22Rv1 (cell line): Measurements from ENCODE around the gene CD52.

ENCODE experiments used
- ZFX ChIP-seq: fragments of 450-650 bp; IDR thresholded peaks from 2 replicates; pipeline ENCODE4 v1.6.1; 2017; ENCODE audit warnings: antibody characterized with exemption, borderline replicate concordance
- TF ChIP-seq, protein P1 (sequence below): fragments of 450-650 bp; IDR thresholded peaks from 2 replicates; pipeline ENCODE4 v1.5.1; 2017; ENCODE audit warnings: mild to moderate bottlenecking

DNA sequence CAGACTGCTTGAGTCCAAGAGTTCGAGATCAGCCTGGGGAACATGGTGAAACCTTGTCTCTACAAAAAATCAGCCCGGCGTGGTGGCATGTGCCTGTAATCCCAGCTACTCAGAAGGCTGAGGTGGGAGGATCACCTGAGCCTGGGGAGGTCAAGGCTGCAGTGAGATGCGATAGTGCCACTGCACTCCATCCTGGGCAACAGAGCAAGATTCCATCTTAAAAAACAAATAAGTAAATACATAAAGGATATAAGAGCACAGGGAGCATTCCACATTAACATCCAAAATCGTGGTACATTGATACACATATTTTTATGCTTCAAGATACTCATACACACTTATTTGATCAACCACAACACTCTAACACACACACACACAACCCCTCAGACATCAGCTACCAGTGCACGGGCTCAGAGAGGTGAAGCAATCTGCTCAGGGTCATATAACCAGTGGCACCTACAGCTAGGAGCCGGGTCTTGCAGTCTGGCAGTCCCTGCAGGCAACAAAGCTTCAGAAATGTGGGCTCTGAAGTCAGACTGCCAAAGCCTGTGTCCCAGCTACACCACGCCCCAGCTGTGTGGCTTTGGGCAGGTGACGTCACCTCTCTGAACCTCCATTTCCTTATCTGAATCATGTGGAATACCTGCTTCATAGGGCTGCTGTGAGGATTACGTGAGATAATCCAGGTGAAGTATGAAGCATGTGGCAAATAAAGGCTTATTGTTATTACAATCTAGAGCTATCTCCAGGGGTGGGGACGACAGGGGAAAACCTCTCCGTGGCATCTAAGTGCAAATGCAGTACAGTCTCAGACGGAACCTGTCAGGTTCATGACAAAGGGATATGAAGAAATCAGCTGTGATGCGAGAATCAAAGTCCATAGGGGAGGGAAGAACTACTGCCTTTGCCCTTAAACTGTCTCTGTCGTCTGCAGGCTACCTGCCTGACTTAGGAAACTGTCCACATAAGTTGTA, 40.9 kb downstream of the CD52 start:
- TF ChIP-seq, protein P1, sequence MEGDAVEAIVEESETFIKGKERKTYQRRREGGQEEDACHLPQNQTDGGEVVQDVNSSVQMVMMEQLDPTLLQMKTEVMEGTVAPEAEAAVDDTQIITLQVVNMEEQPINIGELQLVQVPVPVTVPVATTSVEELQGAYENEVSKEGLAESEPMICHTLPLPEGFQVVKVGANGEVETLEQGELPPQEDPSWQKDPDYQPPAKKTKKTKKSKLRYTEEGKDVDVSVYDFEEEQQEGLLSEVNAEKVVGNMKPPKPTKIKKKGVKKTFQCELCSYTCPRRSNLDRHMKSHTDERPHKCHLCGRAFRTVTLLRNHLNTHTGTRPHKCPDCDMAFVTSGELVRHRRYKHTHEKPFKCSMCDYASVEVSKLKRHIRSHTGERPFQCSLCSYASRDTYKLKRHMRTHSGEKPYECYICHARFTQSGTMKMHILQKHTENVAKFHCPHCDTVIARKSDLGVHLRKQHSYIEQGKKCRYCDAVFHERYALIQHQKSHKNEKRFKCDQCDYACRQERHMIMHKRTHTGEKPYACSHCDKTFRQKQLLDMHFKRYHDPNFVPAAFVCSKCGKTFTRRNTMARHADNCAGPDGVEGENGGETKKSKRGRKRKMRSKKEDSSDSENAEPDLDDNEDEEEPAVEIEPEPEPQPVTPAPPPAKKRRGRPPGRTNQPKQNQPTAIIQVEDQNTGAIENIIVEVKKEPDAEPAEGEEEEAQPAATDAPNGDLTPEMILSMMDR, result no peak
- no peak for TF ChIP-seq ZFX
